GM10266 (cell line): ENCODE measurements around the gene SCMH1.

ENCODE experiments used
- DNase-seq: peaks from one replicate; pipeline ENCODE4 v3.0.0; 2012; ENCODE audit errors: extremely low spot score
- TF ChIP-seq, protein P1 (sequence below): IDR thresholded peaks from 2 replicates; pipeline ENCODE4 v1.5.1; 2012; ENCODE audit warnings: mild to moderate bottlenecking, low read depth; ENCODE audit not compliant: control insufficient read depth, insufficient read depth; ENCODE audit errors: missing control alignments

SCMH1 gene

GRCh38 chr1:41025979-41026819 is 215.9 kb downstream of the SCMH1 start:
- DNase-seq = no peak
- TF ChIP-seq, protein P1, sequence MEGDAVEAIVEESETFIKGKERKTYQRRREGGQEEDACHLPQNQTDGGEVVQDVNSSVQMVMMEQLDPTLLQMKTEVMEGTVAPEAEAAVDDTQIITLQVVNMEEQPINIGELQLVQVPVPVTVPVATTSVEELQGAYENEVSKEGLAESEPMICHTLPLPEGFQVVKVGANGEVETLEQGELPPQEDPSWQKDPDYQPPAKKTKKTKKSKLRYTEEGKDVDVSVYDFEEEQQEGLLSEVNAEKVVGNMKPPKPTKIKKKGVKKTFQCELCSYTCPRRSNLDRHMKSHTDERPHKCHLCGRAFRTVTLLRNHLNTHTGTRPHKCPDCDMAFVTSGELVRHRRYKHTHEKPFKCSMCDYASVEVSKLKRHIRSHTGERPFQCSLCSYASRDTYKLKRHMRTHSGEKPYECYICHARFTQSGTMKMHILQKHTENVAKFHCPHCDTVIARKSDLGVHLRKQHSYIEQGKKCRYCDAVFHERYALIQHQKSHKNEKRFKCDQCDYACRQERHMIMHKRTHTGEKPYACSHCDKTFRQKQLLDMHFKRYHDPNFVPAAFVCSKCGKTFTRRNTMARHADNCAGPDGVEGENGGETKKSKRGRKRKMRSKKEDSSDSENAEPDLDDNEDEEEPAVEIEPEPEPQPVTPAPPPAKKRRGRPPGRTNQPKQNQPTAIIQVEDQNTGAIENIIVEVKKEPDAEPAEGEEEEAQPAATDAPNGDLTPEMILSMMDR = no peak

- no peak for DNase-seq
- TF ChIP-seq, protein P1 = no peak
These were observed 217.2 kb downstream of the SCMH1 start for GRCh38 chr1:41024953-41025352.

GRCh38 chr1:41023279-41023990 is 218.7 kb downstream of the SCMH1 start:
- TF ChIP-seq, protein P1 = peak; percentile 12
- no peak for DNase-seq

- DNase-seq = no peak
- TF ChIP-seq, protein P1 = no peak
These were observed 219.7 kb downstream of the SCMH1 start for GRCh38 chr1:41022424-41022823.

DNA sequence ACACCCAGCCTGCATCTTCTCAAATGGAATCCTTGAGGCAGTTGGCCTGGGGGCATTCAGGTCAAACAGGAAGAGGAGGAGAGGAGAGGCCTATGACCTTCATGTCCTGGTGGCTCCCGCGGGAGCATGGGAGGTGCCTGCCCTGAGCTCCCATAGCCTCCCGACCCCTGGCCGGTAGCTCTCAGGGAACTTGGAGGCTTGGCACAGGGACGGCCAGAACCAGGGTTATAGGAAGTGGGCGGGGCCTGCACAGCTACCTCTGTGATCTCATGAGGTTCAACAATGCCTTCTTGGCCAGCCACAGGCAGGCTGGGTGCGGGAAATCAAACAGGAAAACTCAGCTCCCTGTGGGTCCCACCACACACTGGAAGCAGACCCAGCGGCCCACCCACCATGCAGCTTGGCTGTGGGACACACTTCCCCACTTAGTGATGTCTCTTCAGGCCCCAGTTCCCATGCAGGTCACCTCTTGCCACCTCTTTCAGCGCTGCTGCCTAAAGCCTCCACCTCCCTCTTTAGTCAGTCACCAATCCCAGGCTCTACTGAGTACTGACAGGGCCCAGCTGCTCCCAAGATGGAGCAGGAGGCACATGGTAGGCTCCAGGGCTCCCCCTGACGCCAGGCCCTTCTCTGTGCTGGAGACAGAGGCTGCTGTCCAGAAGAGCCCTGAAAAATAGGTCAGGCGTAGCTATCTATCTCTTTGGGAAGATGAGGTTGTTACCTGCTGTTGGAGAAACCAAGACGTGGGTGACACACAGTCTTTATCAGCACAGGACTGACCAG is 220.4 kb downstream of the SCMH1 start, which contains the start of gene SLFNL1:
Gene SLFNL1, minus strand, starts transcription at position 200 of the 783 bp plus-strand sequence. CDS start 1,065 bp downstream, outside the sequence.
- TF ChIP-seq, protein P1 = no peak
- DNase-seq = no peak

GRCh38 chr1:41020654-41021053 is 221.5 kb downstream of the SCMH1 start:
- TF ChIP-seq, protein P1 = no peak
- no peak for DNase-seq
